GM19043 (cell line): ENCODE results near the gene LSMEM2.
A peak's percentile ranks its signal among the peaks of the same experiment; 100 is the strongest.
"Not testable (repeated sequence)": the region's sequence is repeated elsewhere in the genome, so short reads cannot be mapped to it uniquely, and the experiment has no call there.

ENCODE experiments used
- ATAC-seq: cut with Tn5 transposase; IDR thresholded peaks from one replicate; pipeline ENCODE4 v1.9.1; 2021; ENCODE audit warnings: low read depth; ENCODE audit not compliant: unreplicated experiment

LSMEM2 gene

GRCh38 chr3:50275141-50275995 is 3.5 kb upstream of the LSMEM2 start:
- ATAC-seq, result no peak

- no peak for ATAC-seq
These were observed 2.7 kb upstream of the LSMEM2 start for GRCh38 chr3:50275996-50276761.

- no peak for ATAC-seq
These were observed 2.2 kb upstream of the LSMEM2 start for GRCh38 chr3:50276762-50277101.

GRCh38 chr3:50278123-50278879 is 586 bp upstream of the LSMEM2 start:
- no peak for ATAC-seq

- ATAC-seq, result no peak
These were observed 549 bp downstream of the LSMEM2 start for GRCh38 chr3:50279255-50280016.

GRCh38 chr3:50284121-50284520 is 5.2 kb downstream of the LSMEM2 start:
- not testable (repeated sequence) for ATAC-seq

- no peak for ATAC-seq
These were observed 7.7 kb downstream of the LSMEM2 start for GRCh38 chr3:50286322-50287227.

- ATAC-seq, result no peak
These were observed 8.4 kb downstream of the LSMEM2 start for GRCh38 chr3:50287262-50287661.

GRCh38 chr3:50288387-50289007 is 9.6 kb downstream of the LSMEM2 start:
- no peak for ATAC-seq

- ATAC-seq, result no peak
These were observed 10.2 kb downstream of the LSMEM2 start for GRCh38 chr3:50289130-50289529.

GRCh38 chr3:50290161-50290641 is 11.3 kb downstream of the LSMEM2 start:
- no peak for ATAC-seq

GRCh38 chr3:50292159-50293078 is 13.5 kb downstream of the LSMEM2 start, which contains the start of gene IFRD2:
Gene IFRD2 (minus strand): TSS chr3:50292429. CDS start chr3:50292274, 155 bp downstream.
- peak; percentile 99 for ATAC-seq

- ATAC-seq, result no peak
These were observed 14.4 kb downstream of the LSMEM2 start for GRCh38 chr3:50293079-50293801.

- ATAC-seq, result no peak
These were observed 15.2 kb downstream of the LSMEM2 start for GRCh38 chr3:50294089-50294488.

GRCh38 chr3:50294492-50295403 is 15.9 kb downstream of the LSMEM2 start:
- ATAC-seq, result no peak
